Measurements from ENCODE around the gene BRINP1.

BRINP1 gene

DNA sequence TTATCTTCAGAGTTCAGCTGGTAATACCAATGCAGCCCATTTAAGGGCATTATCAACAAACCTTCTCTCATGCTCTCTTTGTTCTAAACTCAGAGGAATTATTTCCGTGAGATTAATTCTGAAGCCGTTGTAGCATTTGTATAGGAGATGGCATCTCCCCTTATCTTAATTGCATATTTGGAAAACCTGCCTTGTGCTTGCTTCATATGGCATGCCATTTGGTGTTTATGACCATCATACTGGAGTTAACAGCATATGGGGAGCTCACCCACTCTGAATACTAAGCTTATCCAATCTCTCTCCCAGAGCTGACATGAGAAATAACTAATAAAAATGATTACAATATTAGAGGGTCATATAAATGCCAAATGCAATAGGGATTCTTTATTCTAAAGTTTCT is 243.2 kb downstream of the BRINP1 start:
- DNase-seq (ENCODE audit: low read depth in 2 of 2) = no peak

DNA sequence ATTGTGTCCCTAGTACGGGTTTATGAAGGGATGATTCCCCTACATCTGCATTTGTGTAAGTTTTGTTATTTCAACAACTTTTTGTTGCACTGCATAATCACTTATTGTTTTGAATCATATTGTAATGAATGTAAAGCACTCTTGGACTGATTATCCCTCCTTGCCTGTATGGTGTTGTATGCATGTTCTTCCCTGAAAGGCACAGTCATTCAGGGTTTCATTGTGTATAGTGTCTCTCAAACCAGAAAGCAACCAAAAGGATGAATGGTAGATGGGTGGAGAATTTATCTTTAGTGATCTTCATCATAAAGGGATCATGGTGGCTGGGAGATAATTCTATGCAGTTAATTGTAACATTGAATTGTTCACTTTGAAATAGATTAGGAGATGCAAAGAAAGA is 247.3 kb downstream of the BRINP1 start:
- no peak for DNase-seq (ENCODE audit: low read depth in 2 of 2)

DNA sequence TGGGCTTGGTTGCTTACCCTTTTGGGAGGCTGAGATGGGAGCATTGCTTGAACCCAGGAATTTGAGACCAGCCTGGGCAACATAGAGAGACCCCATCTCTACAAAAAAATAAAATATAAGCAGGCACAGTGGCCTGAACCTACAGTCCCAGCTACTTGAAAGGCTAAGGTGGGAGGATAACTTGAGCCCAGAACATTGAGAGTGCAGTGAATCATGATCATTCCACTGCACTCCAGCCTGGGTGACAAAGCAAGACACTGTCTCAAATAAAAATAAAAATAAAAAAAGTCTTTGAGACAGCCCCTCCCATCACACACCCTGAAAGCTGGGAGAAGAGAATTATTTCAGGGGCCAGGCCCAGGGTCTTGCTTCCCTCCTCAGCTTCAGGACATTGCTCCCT is 251.8 kb downstream of the BRINP1 start:
- DNase-seq (ENCODE audit: low read depth in 2 of 2) = no peak
